ENCODE measurements around the gene EFNB1.

EFNB1 gene

DNA sequence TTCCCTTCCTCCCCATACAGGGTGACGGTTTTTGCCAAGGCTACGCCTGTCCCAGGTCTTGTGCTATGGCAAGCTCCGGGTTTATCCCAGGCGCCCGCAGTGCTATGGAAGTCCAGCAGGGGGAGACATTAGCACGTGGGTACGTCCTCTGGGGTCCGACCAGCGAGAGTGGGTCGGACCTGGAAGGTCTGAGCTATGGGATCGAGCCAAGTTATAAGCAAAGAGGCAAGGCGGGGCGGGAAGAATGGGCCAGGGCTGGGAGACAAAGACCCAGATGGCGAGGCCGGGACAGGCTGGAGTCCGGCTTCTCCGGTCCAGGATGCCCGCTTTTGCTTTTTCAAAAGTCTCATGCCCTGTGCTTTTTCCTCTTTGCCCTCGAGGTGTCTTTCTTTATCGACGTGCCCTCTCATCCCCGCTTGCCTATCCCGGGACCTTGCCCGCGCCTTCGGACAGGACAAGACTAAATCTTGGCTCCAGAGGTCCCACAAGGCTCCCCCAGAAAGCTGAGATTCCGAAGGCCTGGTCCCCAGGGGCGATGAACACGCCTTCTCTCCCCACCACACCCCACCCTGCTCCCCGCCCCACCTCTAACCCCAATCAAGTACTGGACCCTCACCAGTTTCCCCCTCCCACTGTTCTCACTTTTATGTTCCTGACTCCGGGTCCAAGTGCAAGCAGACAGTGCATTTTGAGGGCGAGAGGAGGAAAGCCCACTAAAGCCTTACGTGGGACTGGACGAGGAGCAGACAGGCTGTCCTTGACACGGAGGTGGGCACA, 785 bp upstream of the EFNB1 start:
- DNase-seq = no peak

DNA sequence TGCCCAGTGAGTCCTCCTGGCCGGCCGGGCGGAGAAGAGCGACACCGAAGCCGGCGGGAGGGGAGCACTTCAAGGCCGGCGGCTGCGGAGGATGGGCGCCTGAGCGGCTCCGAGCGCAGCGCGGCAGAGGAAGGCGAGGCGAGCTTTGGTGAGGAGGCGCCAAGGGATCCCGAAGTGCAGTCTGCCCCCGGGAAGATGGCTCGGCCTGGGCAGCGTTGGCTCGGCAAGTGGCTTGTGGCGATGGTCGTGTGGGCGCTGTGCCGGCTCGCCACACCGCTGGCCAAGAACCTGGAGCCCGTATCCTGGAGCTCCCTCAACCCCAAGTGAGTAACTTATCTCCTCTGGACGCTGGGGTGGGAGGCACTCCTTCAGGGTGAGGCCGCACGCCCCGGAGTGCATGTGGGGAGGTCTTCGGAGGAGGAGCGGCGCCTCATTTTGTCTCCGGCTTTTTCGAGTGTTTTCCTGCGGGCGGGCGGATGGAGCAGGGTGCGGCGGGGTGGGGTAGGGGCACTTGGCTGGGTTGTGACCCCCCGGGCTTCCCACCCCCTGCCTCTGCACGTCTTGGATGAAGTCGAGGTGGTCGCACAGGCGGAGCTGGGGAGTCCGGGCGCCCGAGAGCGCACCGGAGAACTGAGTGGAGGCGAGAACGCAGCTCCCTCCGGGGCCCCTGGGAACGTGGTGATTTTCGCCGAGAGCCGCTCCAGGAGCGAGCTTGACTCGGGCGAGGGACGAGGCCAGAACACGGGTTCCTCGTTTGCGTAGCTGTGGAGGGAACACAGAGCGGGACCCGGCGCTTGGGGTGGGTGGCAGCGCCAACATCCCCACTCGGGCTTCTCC, 979 bp downstream of the EFNB1 start:
- DNase-seq = no peak

GRCh38 chrX:68830419-68831404, 1.9 kb downstream of the EFNB1 start:
- no peak for DNase-seq

- DNase-seq = no peak
These were observed 2.7 kb downstream of the EFNB1 start for GRCh38 chrX:68831405-68832100.

- no peak for DNase-seq
These were observed 3.2 kb downstream of the EFNB1 start for GRCh38 chrX:68832101-68832416.

DNA sequence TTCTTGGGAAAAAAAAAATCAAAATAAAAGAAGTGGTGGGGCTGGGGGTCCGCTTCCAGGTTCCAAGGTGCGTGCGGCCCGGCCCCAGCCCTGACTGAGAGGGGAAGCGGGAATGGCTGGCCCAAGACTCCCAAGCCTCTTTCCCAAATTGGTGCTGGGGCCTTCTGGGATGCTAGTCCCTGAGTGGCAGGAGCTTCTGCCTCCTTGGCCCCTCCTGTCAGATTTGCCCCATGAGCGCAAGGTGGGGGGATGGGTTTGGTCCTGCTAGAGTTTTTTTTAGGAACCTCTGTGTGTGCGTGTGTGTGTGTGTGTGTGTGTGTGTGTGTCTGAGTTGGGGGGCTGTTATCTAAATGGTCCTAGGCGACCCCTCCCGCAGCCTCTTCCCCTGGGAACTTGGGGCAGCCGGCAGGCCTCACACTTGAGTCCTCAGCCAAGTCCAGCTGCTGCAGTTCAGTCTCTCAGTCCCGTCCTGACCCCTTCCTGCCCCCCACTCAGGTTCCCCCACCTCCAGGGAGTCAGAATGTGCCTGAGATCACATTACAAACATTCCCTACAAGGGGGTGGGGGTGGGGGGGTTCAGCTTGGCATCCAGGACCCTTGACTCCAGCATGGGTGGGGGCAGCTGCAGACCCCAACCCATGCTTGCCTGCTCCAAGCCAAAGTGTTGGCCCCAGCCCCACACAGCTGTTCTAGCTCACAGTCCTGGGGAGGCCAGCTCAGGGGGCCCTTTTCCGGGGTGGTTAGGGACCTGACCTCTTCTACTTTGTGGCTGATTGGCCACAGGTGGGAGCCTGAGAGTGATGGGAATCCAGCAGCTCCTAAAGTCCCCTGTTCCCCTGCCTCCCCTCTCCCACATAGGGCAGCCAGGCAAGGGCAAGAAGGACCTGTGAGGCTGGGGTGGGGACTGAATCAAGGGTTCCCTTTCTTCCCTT, 4.0 kb downstream of the EFNB1 start:
- no peak for DNase-seq

GRCh38 chrX:68833448-68833805, 4.6 kb downstream of the EFNB1 start:
- DNase-seq = no peak

GRCh38 chrX:68833855-68834331, 5.1 kb downstream of the EFNB1 start:
- DNase-seq = no peak

DNA sequence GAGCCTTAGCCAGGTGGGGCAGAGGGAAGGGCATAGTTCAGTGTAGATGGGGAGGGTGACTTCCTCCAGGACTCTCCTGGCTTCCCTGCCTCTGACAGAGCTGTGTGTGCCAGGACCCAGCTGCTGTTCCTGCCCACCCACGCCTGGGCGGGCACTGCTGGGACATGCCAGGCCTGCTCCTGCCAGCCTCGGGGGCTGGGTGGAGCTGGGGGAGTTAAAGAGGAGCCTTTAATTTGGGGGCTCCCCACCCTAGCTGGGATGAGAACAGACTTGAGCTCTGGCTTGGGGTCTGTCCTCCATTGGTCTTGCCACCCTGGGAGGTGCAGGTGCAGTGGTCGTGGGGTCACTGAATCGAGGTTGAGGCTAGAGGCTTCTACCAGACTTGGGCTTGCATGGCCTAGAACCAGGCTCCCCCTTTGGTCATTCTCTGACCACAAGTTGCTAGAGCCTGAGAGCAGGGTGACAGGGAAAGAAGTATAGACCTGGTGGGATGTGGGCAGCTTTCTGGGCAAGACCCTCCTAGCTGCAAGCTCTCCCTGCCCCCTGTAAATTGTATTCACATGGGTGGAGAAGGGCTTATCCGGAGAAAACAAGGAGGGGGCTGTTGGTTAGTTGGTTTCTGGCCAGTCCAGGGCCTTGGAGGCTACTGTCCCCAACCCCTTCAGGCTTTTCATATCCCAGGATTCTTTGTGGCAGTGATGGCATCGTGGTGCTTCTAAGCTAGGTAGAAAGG, 5.7 kb downstream of the EFNB1 start:
- no peak for DNase-seq

DNA sequence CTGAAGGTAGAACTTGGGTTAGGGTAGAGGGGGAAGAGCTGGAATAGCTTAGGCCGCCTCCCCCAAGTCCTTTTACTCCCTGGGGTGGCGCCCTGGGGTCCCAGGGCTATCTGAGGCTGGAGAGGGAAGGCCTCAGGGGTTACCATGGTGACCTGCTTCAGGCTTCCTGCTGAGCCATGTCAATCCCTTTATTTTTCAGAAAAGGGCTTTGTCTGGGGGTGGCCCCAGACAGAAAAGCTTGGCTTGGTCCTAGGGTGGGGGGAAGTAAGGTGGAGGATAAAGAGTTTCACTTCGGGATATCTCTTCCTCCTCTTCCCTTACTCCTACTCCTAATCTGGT, 6.3 kb downstream of the EFNB1 start:
- DNase-seq = no peak

- no peak for DNase-seq
These were observed 6.6 kb downstream of the EFNB1 start for GRCh38 chrX:68835468-68835867.

DNA sequence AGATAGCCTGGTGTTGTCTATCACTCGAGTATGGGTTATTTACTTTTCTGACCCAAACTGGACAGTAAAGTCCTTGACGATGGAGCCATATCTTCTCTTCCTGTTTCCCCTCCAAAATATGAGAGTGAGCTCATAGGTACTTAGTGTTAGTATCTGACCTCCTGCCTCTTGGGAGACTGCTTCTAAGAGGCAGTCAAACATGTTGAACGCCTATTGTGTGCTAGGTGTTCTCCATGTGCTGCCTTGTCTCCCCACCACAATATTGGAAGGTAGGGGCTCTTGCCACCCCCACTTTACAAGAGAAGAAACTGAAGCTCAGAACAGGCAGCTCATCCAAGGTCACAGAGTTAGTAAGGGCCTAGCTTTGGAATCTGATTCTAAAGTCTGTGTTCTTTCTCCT, 8.3 kb downstream of the EFNB1 start:
- DNase-seq = no peak

GRCh38 chrX:68838571-68838910, 9.7 kb downstream of the EFNB1 start:
- DNase-seq = no peak

DNA sequence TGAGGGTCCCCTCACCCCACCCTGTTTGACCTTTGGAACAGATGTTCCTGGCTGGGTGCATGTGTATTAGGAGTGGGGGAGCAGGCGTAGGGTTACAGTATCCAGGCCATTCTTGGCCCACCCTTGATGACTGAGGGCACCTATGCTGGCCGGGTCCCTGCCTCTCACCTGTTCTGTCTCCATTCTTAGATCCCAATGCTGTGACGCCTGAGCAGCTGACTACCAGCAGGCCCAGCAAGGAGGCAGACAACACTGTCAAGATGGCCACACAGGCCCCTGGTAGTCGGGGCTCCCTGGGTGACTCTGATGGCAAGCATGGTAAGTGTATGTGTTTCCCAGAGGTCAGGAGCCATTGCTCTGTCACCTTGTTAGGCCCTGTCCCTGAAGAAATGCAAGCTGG, 10.9 kb downstream of the EFNB1 start:
- no peak for DNase-seq

DNA sequence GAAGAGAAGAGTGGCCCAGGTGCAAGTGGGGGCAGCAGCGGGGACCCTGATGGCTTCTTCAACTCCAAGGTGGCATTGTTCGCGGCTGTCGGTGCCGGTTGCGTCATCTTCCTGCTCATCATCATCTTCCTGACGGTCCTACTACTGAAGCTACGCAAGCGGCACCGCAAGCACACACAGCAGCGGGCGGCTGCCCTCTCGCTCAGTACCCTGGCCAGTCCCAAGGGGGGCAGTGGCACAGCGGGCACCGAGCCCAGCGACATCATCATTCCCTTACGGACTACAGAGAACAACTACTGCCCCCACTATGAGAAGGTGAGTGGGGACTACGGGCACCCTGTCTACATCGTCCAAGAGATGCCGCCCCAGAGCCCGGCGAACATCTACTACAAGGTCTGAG, 11.4 kb downstream of the EFNB1 start:
- no peak for DNase-seq

- DNase-seq = no peak
These were observed 12.6 kb downstream of the EFNB1 start for GRCh38 chrX:68841251-68842049.

- DNase-seq = no peak
These were observed 13.5 kb downstream of the EFNB1 start for GRCh38 chrX:68842351-68842750.

- no peak for DNase-seq
These were observed 14.2 kb downstream of the EFNB1 start for GRCh38 chrX:68842781-68843581.

DNA sequence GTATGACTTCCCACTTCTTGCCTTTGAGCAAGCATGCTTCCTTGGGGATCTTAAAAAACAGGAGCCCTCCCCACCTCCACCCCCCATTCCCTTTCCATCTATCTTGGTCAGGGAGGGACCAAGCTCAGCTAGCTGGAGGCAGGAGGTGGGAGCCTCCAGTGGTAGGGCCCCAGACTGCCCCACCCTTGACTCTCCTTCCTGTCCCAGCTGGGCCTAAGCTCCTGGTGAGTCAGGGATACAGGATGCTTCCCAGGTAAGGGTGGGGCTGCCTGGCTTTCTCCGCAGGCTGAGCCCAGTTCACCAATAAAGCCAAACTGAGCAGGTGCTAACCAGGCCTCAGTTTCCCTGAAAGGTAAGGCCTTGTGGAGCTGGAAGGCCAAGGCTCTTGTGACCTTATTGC, 15.2 kb downstream of the EFNB1 start:
- DNase-seq = no peak

All from NCI-H187 treated with DMSO at 0.1 percent for 48 hours (cell line).